GM23338 (cell line): Measurements from ENCODE around the gene CD34. TPM values are rescaled to one million over a fixed set of nuclear protein-coding genes. Genes with fewer than 3 reads are reported as not detected.
A peak's percentile ranks its signal among the peaks of the same experiment; 100 is the strongest.

Source experiments
- ATAC-seq: fragments of 200-7000 bp; cut with Tn5 transposase; 3 replicates; pipeline ENCODE4 v1.9.1; 2020
- DNase-seq: peaks from one replicate; pipeline ENCODE4 v3.0.0-alpha.2; 2015; ENCODE audit warnings: low spot score
- H2AFZ ChIP-seq: fragments of 200-600 bp; sonication (generic); 2 replicates; pipeline ENCODE4 v1.8.0; 2016; ENCODE audit warnings: antibody characterized with exemption, mild to moderate bottlenecking, moderate library complexity
- H3F3A ChIP-seq: fragments of 200-600 bp; sonication (generic); replicated peaks from 2 replicates; pipeline ENCODE4 v1.8.0; 2017; ENCODE audit warnings: antibody characterized with exemption, mixed run types, low read depth
- H3K27ac ChIP-seq: fragments of 200-600 bp; sonication (generic); 2 replicates; pipeline ENCODE4 v1.6.1; 2016; ENCODE audit warnings: low read depth
- H3K27me3 ChIP-seq: fragments of 200-600 bp; sonication (generic); 2 replicates; pipeline ENCODE4 v1.8.0; 2016; ENCODE audit warnings: mild to moderate bottlenecking, mixed run types, moderate library complexity; ENCODE audit not compliant: insufficient read depth
- H3K36me3 ChIP-seq: fragments of 200-600 bp; sonication (generic); 2 replicates; pipeline ENCODE4 v1.8.0; 2016; ENCODE audit warnings: mild to moderate bottlenecking; ENCODE audit not compliant: insufficient read depth
- H3K4me1 ChIP-seq: fragments of 200-600 bp; sonication (generic); 2 replicates; pipeline ENCODE4 v1.8.0; 2016; ENCODE audit warnings: mild to moderate bottlenecking, moderate library complexity; ENCODE audit not compliant: insufficient read depth
- H3K4me2 ChIP-seq: fragments of 200-600 bp; sonication (generic); 2 replicates; pipeline ENCODE4 v1.7.1; 2017; ENCODE audit warnings: mixed run types
- H3K4me3 ChIP-seq: fragments of 200-600 bp; sonication (generic); 2 replicates; pipeline ENCODE4 v1.6.1; 2016; ENCODE audit warnings: mixed run types
- H3K79me2 ChIP-seq: fragments of 200-600 bp; sonication (generic); replicated peaks from 2 replicates; pipeline ENCODE4 v1.8.0; 2017; ENCODE audit warnings: mild to moderate bottlenecking; ENCODE audit not compliant: insufficient read depth
- H3K9me2 ChIP-seq: fragments of 200-600 bp; sonication (generic); 2 replicates; pipeline ENCODE4 v1.8.0; 2017; ENCODE audit not compliant: insufficient read depth
- H4K20me1 ChIP-seq: fragments of 200-600 bp; sonication (generic); replicated peaks from 2 replicates; pipeline ENCODE4 v1.8.0; 2017; ENCODE audit warnings: mild to moderate bottlenecking; ENCODE audit not compliant: insufficient read depth
- H3K27ac Mint-ChIP-seq: 2 replicates; pipeline ENCODE4 v1.8.0; 2020; ENCODE audit warnings: inconsistent platforms, mild to moderate bottlenecking, moderate library complexity, mixed read lengths
- H3K27me3 Mint-ChIP-seq: 3 replicates; pipeline ENCODE4 v1.8.0; 2022; ENCODE audit warnings: low read depth, mild to moderate bottlenecking, moderate library complexity, mixed read lengths, inconsistent platforms; ENCODE audit not compliant: insufficient read depth, poor library complexity
- H3K36me3 Mint-ChIP-seq: 3 replicates; pipeline ENCODE4 v1.8.0; 2021; ENCODE audit warnings: low read depth, mild to moderate bottlenecking, inconsistent platforms, moderate library complexity, mixed read lengths
- H3K4me1 Mint-ChIP-seq: 3 replicates; pipeline ENCODE4 v1.8.0; 2020; ENCODE audit warnings: mild to moderate bottlenecking, inconsistent platforms, mixed read lengths
- H3K4me3 Mint-ChIP-seq: 3 replicates; pipeline ENCODE4 v1.8.0; 2021; ENCODE audit warnings: moderate library complexity, mild to moderate bottlenecking, inconsistent platforms, mixed read lengths
- H3K9me3 Mint-ChIP-seq: 3 replicates; pipeline ENCODE4 v1.8.0; 2020; ENCODE audit warnings: moderate library complexity, mild to moderate bottlenecking, inconsistent platforms, mixed read lengths
- CTCF ChIP-seq, 2 experiments: fragments of 200-600 bp in 1 of 2; sonication (generic) in 1 of 2; conservative IDR thresholded peaks; 2 replicates each; pipeline versions ENCODE4 v1.5.1 to v1.6.1; 2016 to 2017; ENCODE audit warnings: antibody characterized with exemption in 2 of 2, low read depth in 2 of 2, mild to moderate bottlenecking in 2 of 2, moderate library complexity in 1 of 2
- ETS1 ChIP-seq: IDR thresholded peaks from 2 replicates; pipeline ENCODE4 v1.6.1; 2016; ENCODE audit warnings: antibody characterized with exemption
- NANOG ChIP-seq: IDR thresholded peaks from 2 replicates; pipeline ENCODE4 v1.6.1; 2016; ENCODE audit warnings: antibody characterized with exemption, borderline replicate concordance
- POLR2AphosphoS5 ChIP-seq: IDR thresholded peaks from 2 replicates; pipeline ENCODE4 v1.6.1; 2016; ENCODE audit warnings: antibody characterized with exemption, low read depth
- REST ChIP-seq: IDR thresholded peaks from one replicate; pipeline ENCODE4 v1.6.1; 2018; ENCODE audit warnings: antibody characterized with exemption; ENCODE audit not compliant: unreplicated experiment
- ZNF114 ChIP-seq: fragments of 250-450 bp; sonication (Bioruptor Pico); IDR thresholded peaks from 2 replicates; pipeline ENCODE4 v1.5.0; 2020; ENCODE audit warnings: mild to moderate bottlenecking, moderate library complexity
- ZNF331 ChIP-seq: fragments of 250-450 bp; sonication (Bioruptor Pico); IDR thresholded peaks from 2 replicates; pipeline ENCODE4 v1.5.0; 2020; ENCODE audit warnings: low read depth, mild to moderate bottlenecking, moderate library complexity
- ZNF462 ChIP-seq: fragments of 250-450 bp; sonication (Bioruptor Pico); IDR thresholded peaks from 2 replicates; pipeline ENCODE4 v1.5.0; 2020; ENCODE audit warnings: mild to moderate bottlenecking, moderate library complexity
- polyA plus RNA-seq: library from polyadenylated mRNA; unstranded; fragments of >200 nt; fragmentation: Nextera tagmentation; extraction: Ambion mirVana; gene quantifications from 2 replicates; pipeline ENCODE4 v1.2.1, GENCODE V29; 2016
- total RNA-seq: library from RNA; depleted of rRNA; stranded (reverse); fragments of >200 nt; shearing (Covaris generic); gene quantifications from 2 replicates; pipeline ENCODE4 v1.2.3, GENCODE V29; 2014

Gene CD34
- total and polyA plus RNA-seq, 2 experiments from 2014 or later = 0.07 to 0.18 TPM

GRCh38 chr1:207909687-207910086 lies 1.2 kb downstream of the CD34 start:
- no peak overlapping the region for H3K4me3 ChIP-seq
- TF ChIP-seq NANOG (no peak), ETS1 (no peak), ZNF331 (CRISPR knock-in tag) (no peak), ZNF114 (no peak)
- H3K4me2 ChIP-seq = no peak overlapping the region
- DNase-seq = no peak
- Mint-ChIP-seq H3K4me3 (no peak overlapping the region), H3K27me3 (peaks cover 22% of the 10 kb centered on the region), H3K27ac (no peak overlapping the region), H3K36me3 (no peaks in the 10 kb centered on the region), H3K4me1 (peaks cover 8% of the 10 kb centered on the region), H3K9me3 (no peaks in the 10 kb centered on the region; the same call in 2 of the 3 replicates)
- H3K27ac ChIP-seq = no peak overlapping the region
- H3K27me3 ChIP-seq = peaks cover 46% of the 10 kb centered on the region
- ATAC-seq = no peak
- H3K4me1 ChIP-seq = 0 out of 2 replicates have a peak, but pooled peaks cover 3% of the 10 kb centered on the region
- H3K79me2 ChIP-seq = no peaks in the 10 kb centered on the region
- no peaks in the 10 kb centered on the region for H3F3A ChIP-seq
- no peaks in the 10 kb centered on the region for H4K20me1 ChIP-seq
- H3K36me3 ChIP-seq = no peaks in the 10 kb centered on the region
- no peaks in the 10 kb centered on the region; the same call in 1 of the 2 replicates for H3K9me2 ChIP-seq
- H2AFZ ChIP-seq = peak overlapping the region; percentile 99; the same call in 1 of the 2 replicates

- no peaks in the 10 kb centered on the region for H3K36me3 Mint-ChIP-seq
- no peak overlapping the region for H3K27ac Mint-ChIP-seq
- H3K27me3 Mint-ChIP-seq = peaks cover 22% of the 10 kb centered on the region
- Histone ChIP-seq H3K27ac (no peak overlapping the region), H3K4me2 (no peak overlapping the region), H3K4me3 (no peak overlapping the region), H3K36me3 (no peaks in the 10 kb centered on the region), H3K27me3 (peaks cover 43% of the 10 kb centered on the region), H3F3A (no peaks in the 10 kb centered on the region), H3K9me2 (no peaks in the 10 kb centered on the region; the same call in 1 of the 2 replicates), H3K79me2 (no peaks in the 10 kb centered on the region), H4K20me1 (no peaks in the 10 kb centered on the region), H2AFZ (0 out of 2 replicates have a peak overlapping the region, but pooled peaks have one; percentile 63), H3K4me1 (0 out of 2 replicates have a peak, but pooled peaks cover 3% of the 10 kb centered on the region)
- TF ChIP-seq REST = no peak
- peak in 1 of 2 experiments; percentile 24; a peak in 2 of 4 replicates for TF ChIP-seq CTCF (conservative IDR thresholded peaks at IDR 0.05; ENCODE audit: low read depth in 2 of 2)
- no peak for TF ChIP-seq NANOG
- no peak for TF ChIP-seq ZNF331 (CRISPR knock-in tag)
- TF ChIP-seq ZNF462 (CRISPR knock-in tag) = no peak
- no peak for TF ChIP-seq POLR2AphosphoS5
- peaks cover 8% of the 10 kb centered on the region for H3K4me1 Mint-ChIP-seq
- no peaks in the 10 kb centered on the region; the same call in 2 of the 3 replicates for H3K9me3 Mint-ChIP-seq
- DNase-seq (no peak), ATAC-seq (no peak)
- H3K4me3 Mint-ChIP-seq = no peak overlapping the region
Measured at GRCh38 chr1:207908107-207908734, 2.7 kb downstream of the CD34 start.
